Muscle of arm (tissue), 12 donors: Measurements from ENCODE around the gene CCDC27. TPM values are rescaled to one million over a fixed set of nuclear protein-coding genes. Genes with fewer than 3 reads are reported as not detected.

ENCODE experiments used
- DNase-seq: peaks from one replicate; pipeline ENCODE4 v3.0.0-alpha.2; 2013
- polyA plus RNA-seq, 12 donors: library from polyadenylated mRNA; unstranded; fragments of 120-200 nt; gene quantifications; one replicate each; pipeline ENCODE4 v1.2.1, GENCODE V29; 2013; ENCODE audit not compliant: insufficient read length in 12 of 12

CCDC27 gene
- polyA plus RNA-seq, 12 donors = 0.08 to 0.34 (median 0.13) TPM; not detected in 2

- no peak for DNase-seq
Observed at GRCh38 chr1:3817821-3818597, 65.8 kb downstream of the CCDC27 start.

GRCh38 chr1:3819771-3820200, 67.5 kb downstream of the CCDC27 start:
- DNase-seq = no peak

- no peak for DNase-seq
Observed at GRCh38 chr1:3820316-3820715, 68.1 kb downstream of the CCDC27 start.

- no peak for DNase-seq
Observed at GRCh38 chr1:3821004-3821403, 68.8 kb downstream of the CCDC27 start.

Other genes starting within 250 kb of the CCDC27 start
- gene MEGF6, start 140.9 kb upstream of the CCDC27 start, polyA plus RNA-seq = 10 to 100 TPM in 6 of 12 donors, 1 to 10 TPM in 5, not detected in 1; 6.0 to 59.7 (median 11.5) TPM
- gene TPRG1L, start 127.4 kb upstream of the CCDC27 start, polyA plus RNA-seq = 10 to 100 TPM in 11 of 12 donors, not detected in 1; 26.2 to 34.2 (median 29.8) TPM
- 10 to 100 TPM in 9 of 12 donors, 1 to 10 TPM in 2, not detected in 1; 3.3 to 14.6 (median 11.7) TPM for gene WRAP73, start 102.3 kb upstream of the CCDC27 start, polyA plus RNA-seq
- gene TP73, start 99.9 kb upstream of the CCDC27 start, polyA plus RNA-seq = 1 to 10 TPM in 7 of 12 donors, under 1 TPM in 3, not detected in 2; 0.56 to 9.4 (median 1.3) TPM
- gene SMIM1, start 20.3 kb downstream of the CCDC27 start, polyA plus RNA-seq = 10 to 100 TPM in 1 of 12 donors, 1 to 10 TPM in 10, not detected in 1; 1.6 to 28.7 (median 3.3) TPM
- gene LRRC47, start 44.0 kb downstream of the CCDC27 start, polyA plus RNA-seq = 10 to 100 TPM in 11 of 12 donors, not detected in 1; 19.7 to 56.4 (median 50.1) TPM
- gene CEP104, start 104.8 kb downstream of the CCDC27 start, polyA plus RNA-seq = 100 to 1,000 TPM in 1 of 12 donors, 10 to 100 TPM in 11; 17.4 to 108 (median 23.1) TPM
- gene DFFB, start 105.0 kb downstream of the CCDC27 start, polyA plus RNA-seq = 1 to 10 TPM in 10 of 12 donors, not detected in 2; 3.4 to 8.7 (median 4.4) TPM
- gene C1orf174, start 147.8 kb downstream of the CCDC27 start, polyA plus RNA-seq = 100 to 1,000 TPM in 1 of 12 donors, 10 to 100 TPM in 11; 12.2 to 173 (median 17.7) TPM